Subcutaneous adipose tissue (tissue), 4 donors: Measurements from ENCODE around the gene FBXO48. TPM values are rescaled to one million over a fixed set of nuclear protein-coding genes. Genes with fewer than 3 reads are reported as not detected.

Experiments
- total RNA-seq, 4 donors: library from RNA; depleted of rRNA; stranded (reverse); fragments of >200 nt; gene quantifications; one replicate each; pipeline ENCODE4 v1.1.0, GENCODE V29; 2016
- TF ChIP-seq, protein P1 (sequence below): fragments of 450-650 bp; IDR thresholded peaks from one replicate; pipeline ENCODE4 v1.5.1; 2016; ENCODE audit warnings: low read depth, mild to moderate bottlenecking, control low read depth, antibody characterized with exemption, moderate library complexity

Gene FBXO48
- total RNA-seq, 4 donors from 2014 or later = 1.3 to 2.0 (median 1.8) TPM

DNA sequence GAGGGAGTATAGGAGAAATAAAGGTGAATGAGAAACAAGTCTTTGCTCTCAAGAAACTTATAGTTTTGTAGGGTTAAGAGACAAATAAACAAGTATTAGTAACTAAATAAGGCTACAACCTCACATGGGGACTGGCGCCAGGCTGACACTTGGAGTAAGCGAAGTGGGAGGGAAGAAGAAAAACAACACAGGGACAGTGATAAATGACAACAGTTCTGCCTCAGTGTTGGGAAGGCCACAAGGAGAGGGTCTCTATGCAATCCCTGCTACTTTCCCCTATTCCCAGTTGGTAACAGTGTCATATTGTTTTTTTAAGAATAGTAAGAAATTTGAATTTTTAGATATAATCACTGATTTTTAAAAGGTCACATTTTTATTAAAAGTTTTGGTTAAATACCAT lies 4.3 kb upstream of the FBXO48 start:
- TF ChIP-seq, protein P1, sequence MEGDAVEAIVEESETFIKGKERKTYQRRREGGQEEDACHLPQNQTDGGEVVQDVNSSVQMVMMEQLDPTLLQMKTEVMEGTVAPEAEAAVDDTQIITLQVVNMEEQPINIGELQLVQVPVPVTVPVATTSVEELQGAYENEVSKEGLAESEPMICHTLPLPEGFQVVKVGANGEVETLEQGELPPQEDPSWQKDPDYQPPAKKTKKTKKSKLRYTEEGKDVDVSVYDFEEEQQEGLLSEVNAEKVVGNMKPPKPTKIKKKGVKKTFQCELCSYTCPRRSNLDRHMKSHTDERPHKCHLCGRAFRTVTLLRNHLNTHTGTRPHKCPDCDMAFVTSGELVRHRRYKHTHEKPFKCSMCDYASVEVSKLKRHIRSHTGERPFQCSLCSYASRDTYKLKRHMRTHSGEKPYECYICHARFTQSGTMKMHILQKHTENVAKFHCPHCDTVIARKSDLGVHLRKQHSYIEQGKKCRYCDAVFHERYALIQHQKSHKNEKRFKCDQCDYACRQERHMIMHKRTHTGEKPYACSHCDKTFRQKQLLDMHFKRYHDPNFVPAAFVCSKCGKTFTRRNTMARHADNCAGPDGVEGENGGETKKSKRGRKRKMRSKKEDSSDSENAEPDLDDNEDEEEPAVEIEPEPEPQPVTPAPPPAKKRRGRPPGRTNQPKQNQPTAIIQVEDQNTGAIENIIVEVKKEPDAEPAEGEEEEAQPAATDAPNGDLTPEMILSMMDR = no peak

DNA sequence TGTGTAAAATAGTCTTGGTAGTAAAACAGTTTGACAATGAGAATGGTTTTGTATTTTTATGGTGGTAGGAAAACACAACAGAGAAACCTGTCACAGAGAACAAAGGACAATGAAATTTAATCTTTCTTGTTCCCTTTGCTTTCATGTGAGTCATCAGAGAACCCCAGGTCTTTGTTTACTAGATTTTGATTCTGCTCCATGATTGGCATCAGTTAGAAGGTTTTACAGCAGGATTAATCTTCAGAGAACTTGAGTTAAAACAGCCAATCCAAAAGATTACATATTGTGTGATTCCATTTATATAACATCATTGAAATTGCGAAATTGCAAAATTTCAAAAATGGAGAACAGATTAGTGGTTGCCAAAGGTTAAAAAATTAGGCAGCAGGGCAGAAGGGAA lies 2.8 kb upstream of the FBXO48 start:
- TF ChIP-seq, protein P1 = no peak

- TF ChIP-seq, protein P1 = no peak
Measured at GRCh38 chr2:68468801-68469200, 1.7 kb upstream of the FBXO48 start.

DNA sequence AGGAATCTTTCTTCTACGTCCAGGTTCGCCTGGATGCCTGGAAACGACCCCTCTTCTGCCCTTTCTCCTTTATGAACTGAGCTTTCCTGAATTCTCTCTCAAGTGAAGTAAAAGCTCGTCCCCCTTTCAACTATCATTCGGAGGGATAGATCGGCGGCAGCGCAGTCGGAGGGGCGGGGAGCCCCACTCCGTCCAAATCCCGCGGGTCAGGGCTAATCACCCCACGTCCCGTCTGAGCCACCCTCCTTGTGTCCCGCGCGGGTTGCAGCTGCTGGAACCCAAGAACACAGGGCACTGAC lies 367 bp downstream of the FBXO48 start:
- TF ChIP-seq, protein P1 = no peak

GRCh38 chr2:68466361-68466777 lies 725 bp downstream of the FBXO48 start:
- TF ChIP-seq, protein P1 = no peak

DNA sequence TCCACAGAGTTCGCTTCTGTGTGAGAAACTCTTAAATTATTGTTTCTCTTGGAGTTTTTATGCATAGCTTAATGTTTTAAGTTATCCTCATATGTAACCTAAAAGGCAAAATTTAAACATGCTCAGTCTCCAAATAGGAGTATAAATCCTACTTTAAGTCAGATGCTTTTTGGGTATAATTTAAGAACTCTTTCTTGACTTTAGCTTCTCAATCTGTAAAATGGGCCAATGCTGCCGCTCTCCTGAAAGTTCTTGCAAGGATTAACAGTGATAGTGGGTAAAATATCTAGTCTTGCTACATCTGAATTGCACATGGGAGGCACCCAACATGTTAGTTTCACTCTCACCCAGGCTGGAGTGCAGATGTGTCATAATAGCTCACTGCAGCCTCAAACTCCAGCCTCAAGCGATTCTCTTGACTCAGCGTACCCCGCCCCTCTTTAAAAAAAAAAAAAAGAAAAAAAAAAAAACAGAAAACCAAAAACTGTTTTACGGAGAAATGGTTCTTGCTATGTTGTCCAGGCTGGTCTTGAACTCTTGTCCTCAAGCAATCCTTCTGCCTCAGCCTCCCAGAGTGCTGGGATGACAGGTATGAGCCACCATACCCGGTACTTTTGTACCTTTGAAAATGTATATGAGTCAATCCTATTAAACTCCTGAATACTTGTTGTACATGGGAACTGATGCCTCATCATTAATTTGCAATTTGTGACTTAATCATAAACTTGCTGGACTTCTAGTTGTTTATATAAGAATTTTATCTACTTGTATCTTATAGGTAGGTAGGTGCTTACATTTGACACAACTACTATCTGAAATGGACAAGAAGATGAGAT lies 1.8 kb downstream of the FBXO48 start:
- TF ChIP-seq, protein P1 = no peak

- TF ChIP-seq, protein P1 = no peak
Measured at GRCh38 chr2:68464651-68465050, 2.4 kb downstream of the FBXO48 start.
